ENCODE data around the gene MYO1D. TPM values are rescaled to one million over a fixed set of nuclear protein-coding genes. Genes with fewer than 3 reads are reported as not detected.

Gene MYO1D
- total and polyA plus RNA-seq, 2 of the 13 experiments (the other 11 are each of a cell fraction or from before 2014, with no cell fraction given): 13.2 to 17.3 TPM

GRCh38 chr17:32482568-32483320, 394.2 kb downstream of the MYO1D start:
- WGBS (ENCODE audit: low lambda C conversion rate): 91% methylated on average over 11 of the region's 11 CpGs
- DNase-seq (ENCODE audit: low spot score) (no peak), FAIRE-seq (no peak), ATAC-seq (no peak)
- intact Hi-C loops (cut with micrococcal nuclease; ENCODE audit: unreplicated experiment): loop anchor here (5.0 kb wide), 1 partner anchor 275 kb away; no protein-coding TSS in a partner anchor
- Histone ChIP-seq H4K20me1 (ENCODE audit: insufficient read depth, low read length) (no peaks in the 10 kb centered on the region), H3K4me3 (replicated peaks in 1 of 3; ENCODE audit: insufficient read depth in 1 of 3, low read depth in 2 of 3, low read length in 3 of 3) (no peak overlapping the region), H3K9me3 (ENCODE audit: low read length) (no peaks in the 10 kb centered on the region), H3K4me1 (ENCODE audit: insufficient read depth, low read length) (peaks cover 21% of the 10 kb centered on the region), H2AFZ (ENCODE audit: low read length) (no peak overlapping the region), H3K27me3 (ENCODE audit: control insufficient read depth in 1 of 2, insufficient read depth in 2 of 2, low read length in 2 of 2) (no peaks in the 10 kb centered on the region), H3K27ac (ENCODE audit: extremely low read length, insufficient read depth, low read length) (no peak overlapping the region), H3K79me2 (ENCODE audit: insufficient read depth, low read length) (no peaks in the 10 kb centered on the region), H3K4me2 (ENCODE audit: low read depth, low read length) (no peak overlapping the region), H3K9ac (ENCODE audit: insufficient read depth, low read depth, low read length) (no peak overlapping the region), H3K36me3 (replicated peaks in 1 of 2; ENCODE audit: control insufficient read depth in 1 of 2, insufficient read depth in 2 of 2, low read length in 2 of 2) (peaks cover 15 to 45% of the 10 kb centered on the region in 2 experiments; a peak in 4 of 5 replicates)
- in situ Hi-C loops (cut with HindIII; ENCODE audit: extremely low pct_ligation_motif_present, low pct_unique_long_range_greater_than_20kb): loop anchor here (10.0 kb wide), 1 partner anchor 272 kb away; no protein-coding TSS in a partner anchor
- ChIA-PET CTCF (ENCODE audit: low intra/inter-chr PET ratio, low total read pairs) (no interaction called here), POLR2A (no interaction called here)
- BruUV-seq (replicated peaks): no TSS peak
- TF ChIP-seq POLR2G (IDR thresholded peaks at IDR 0.05; ENCODE audit: low read depth, low read length) (peak; percentile 32; the same call in 1 of the 2 replicates), STAG1 (CRISPR knock-in tag; IDR thresholded peaks at IDR 0.05) (no peak), RXRB (CRISPR knock-in tag; IDR thresholded peaks at IDR 0.05; ENCODE audit: borderline replicate concordance) (no peak), ATAD3A (CRISPR knock-in tag; IDR thresholded peaks at IDR 0.05) (no peak)
- TF ChIP-seq, protein P1, sequence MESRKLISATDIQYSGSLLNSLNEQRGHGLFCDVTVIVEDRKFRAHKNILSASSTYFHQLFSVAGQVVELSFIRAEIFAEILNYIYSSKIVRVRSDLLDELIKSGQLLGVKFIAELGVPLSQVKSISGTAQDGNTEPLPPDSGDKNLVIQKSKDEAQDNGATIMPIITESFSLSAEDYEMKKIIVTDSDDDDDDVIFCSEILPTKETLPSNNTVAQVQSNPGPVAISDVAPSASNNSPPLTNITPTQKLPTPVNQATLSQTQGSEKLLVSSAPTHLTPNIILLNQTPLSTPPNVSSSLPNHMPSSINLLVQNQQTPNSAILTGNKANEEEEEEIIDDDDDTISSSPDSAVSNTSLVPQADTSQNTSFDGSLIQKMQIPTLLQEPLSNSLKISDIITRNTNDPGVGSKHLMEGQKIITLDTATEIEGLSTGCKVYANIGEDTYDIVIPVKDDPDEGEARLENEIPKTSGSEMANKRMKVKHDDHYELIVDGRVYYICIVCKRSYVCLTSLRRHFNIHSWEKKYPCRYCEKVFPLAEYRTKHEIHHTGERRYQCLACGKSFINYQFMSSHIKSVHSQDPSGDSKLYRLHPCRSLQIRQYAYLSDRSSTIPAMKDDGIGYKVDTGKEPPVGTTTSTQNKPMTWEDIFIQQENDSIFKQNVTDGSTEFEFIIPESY (CRISPR knock-in tag; IDR thresholded peaks at IDR 0.05): peak; percentile 56; the same call in 1 of the 2 replicates

Data from HepG2 (cell line).